ENCODE results near the gene ZNF784. TPM values are rescaled to one million over a fixed set of nuclear protein-coding genes. Genes with fewer than 3 reads are reported as not detected.

The ZNF784 gene
- total and polyA plus RNA-seq, 2 donors (not counting 3 experiments of a cell fraction or from before 2014, with no cell fraction given) = 4.9 TPM

DNA sequence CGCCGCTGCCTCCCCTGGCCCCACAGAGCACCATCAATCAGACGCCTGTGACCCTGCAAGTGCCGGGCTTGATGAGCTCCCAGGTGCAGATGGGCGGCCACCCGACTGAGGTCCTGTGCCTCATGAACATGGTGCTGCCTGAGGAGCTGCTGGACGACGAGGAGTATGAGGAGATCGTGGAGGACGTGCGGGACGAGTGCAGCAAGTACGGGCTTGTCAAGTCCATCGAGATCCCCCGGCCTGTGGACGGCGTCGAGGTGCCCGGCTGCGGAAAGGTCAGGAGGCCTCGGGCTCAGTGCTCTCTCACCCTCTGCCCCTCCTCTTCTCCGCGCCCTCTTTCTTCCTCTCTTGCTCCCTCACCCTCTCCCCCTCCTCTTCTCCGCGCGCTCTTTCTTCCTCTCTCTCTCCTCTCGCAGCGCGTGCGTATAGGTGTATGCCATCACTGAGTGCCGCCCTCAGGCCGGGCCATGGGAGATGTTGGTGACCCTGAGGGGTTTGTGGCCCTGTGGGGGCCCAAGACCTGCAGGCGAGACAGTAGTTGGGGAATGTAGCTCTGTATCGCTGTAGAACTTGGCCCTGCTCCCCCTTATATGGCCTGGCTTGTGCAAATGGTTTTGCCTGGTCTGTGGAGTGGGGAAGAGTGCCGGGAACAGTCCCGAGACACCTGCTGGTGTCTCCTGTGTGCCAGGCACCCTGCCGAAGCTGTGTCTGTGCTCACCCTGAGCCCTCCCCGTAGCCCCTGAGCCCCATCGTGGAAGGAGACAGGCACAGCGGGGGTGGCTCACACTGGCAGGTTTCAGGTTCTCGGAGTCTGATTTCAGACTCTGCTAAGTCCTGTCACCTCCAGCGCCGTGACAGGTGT lies 45.3 kb upstream of the ZNF784 start:
- Histone ChIP-seq H3K36me3 (ENCODE audit: control insufficient read depth in 2 of 2, extremely low read depth in 1 of 2, insufficient read depth in 2 of 2, low read length in 2 of 2) (peaks cover 18 to 50% of the 10 kb centered on the region in 2 experiments), H3K4me2 (ENCODE audit: insufficient read depth, low read length) (no peak overlapping the region), H3K9ac (replicated peaks; ENCODE audit: extremely low read depth, insufficient read depth, low read length) (no peak overlapping the region), H3K9me3 (replicated peaks; ENCODE audit: control insufficient read depth, insufficient read depth, low read length) (no peaks in the 10 kb centered on the region), H3K27ac (ENCODE audit: insufficient read depth, low read depth, low read length) (no peak overlapping the region), H3K4me1 (ENCODE audit: control insufficient read depth, extremely low read depth, insufficient read depth, low read length) (peaks cover 7% of the 10 kb centered on the region), H3K27me3 (ENCODE audit: control insufficient read depth in 2 of 2, insufficient read depth in 2 of 2, low read length in 2 of 2) (no peaks in the 10 kb centered on the region), H2AFZ (ENCODE audit: low read depth, low read length) (no peak overlapping the region), H3K79me2 (ENCODE audit: control insufficient read depth, insufficient read depth, low read length) (peaks cover 78% of the 10 kb centered on the region), H3K4me3 (replicated peaks in 1 of 3; ENCODE audit: insufficient read depth in 1 of 3, low read depth in 1 of 3, low read length in 3 of 3) (no peak overlapping the region), H4K20me1 (replicated peaks; ENCODE audit: control insufficient read depth, extremely low read depth, insufficient read depth, low read length) (peaks cover 5% of the 10 kb centered on the region), H3K9me1 (replicated peaks; ENCODE audit: control insufficient read depth, extremely low read depth, insufficient read depth, low read length) (no peaks in the 10 kb centered on the region)
- ChIA-PET POLR2A (no interaction called here), CTCF (interaction anchor here (0.6 to 3.8 kb wide), 2 partner anchors 37 to 702 kb away, joined by 3 to 52 read pairs; no protein-coding TSS in a partner anchor)
- no TSS peak for BruUV-seq (replicated peaks)
- DNase-seq (ENCODE audit: low read depth, low spot score) (no peak), FAIRE-seq (no peak)
- intact Hi-C loops (cut with micrococcal nuclease) (no loop called here), dilution Hi-C loops (cut with MboI; ENCODE audit: extremely low pct_ligation_motif_present, low sequenced_read_pairs) (no loop called here)
- TF ChIP-seq EZH2 (IDR thresholded peaks at IDR 0.05; ENCODE audit: borderline replicate concordance, low read depth, low read length, severe bottlenecking) (no peak), POLR2AphosphoS5 (IDR thresholded peaks at IDR 0.05; ENCODE audit: insufficient read depth, low read depth, low read length) (no peak)

DNA sequence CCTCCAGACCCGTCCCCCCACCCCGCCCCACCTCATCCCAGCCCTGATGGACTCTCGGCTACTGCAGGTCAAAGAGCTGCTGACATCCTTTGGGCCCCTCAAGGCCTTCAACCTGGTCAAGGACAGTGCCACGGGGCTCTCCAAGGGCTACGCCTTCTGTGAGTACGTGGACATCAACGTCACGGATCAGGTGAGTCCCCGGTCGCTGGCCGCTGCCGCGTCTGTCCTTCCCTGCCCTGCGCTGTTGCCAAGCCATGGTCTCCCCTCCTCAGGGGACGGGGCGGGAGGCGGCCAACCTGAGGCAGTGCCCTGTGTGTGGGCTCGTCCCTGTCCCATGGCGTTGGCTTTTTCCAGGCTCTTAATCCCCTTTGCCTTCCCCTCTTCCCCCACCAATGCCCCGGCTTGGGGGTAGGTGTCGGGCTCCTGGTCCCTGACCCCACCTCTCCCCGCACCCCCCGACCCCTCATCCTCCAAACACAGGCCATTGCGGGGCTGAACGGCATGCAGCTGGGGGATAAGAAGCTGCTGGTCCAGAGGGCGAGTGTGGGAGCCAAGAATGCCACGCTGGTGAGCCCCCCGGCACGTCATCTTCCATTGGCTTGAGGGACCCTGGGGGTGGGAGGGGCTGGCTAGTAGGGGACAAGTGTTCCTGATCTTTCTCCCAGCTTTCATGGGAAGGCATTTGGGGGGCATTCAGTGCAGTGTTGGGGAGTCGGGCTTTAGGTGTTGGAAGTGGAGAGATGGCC lies 44.4 kb upstream of the ZNF784 start:
- H3K36me3 ChIP-seq (ENCODE audit: control insufficient read depth in 2 of 2, extremely low read depth in 1 of 2, insufficient read depth in 2 of 2, low read length in 2 of 2) = peaks cover 17 to 57% of the 10 kb centered on the region in 2 experiments
- intact Hi-C loops (cut with micrococcal nuclease) (no loop called here), dilution Hi-C loops (cut with MboI; ENCODE audit: extremely low pct_ligation_motif_present, low sequenced_read_pairs) (no loop called here)
- no peak overlapping the region for H3K4me3 ChIP-seq (replicated peaks in 1 of 3; ENCODE audit: insufficient read depth in 1 of 3, low read depth in 1 of 3, low read length in 3 of 3)
- DNase-seq (ENCODE audit: low read depth, low spot score) (no peak), FAIRE-seq (no peak)
- H3K79me2 ChIP-seq (ENCODE audit: control insufficient read depth, insufficient read depth, low read length) = peaks cover 87% of the 10 kb centered on the region
- TSS peak; percentile 16 for BruUV-seq (replicated peaks)
- no peaks in the 10 kb centered on the region for H3K9me3 ChIP-seq (replicated peaks; ENCODE audit: control insufficient read depth, insufficient read depth, low read length)
- H3K9ac ChIP-seq (replicated peaks; ENCODE audit: extremely low read depth, insufficient read depth, low read length) = no peak overlapping the region
- POLR2A ChIA-PET = no interaction called here
- peaks cover 4% of the 10 kb centered on the region for H3K4me1 ChIP-seq (ENCODE audit: control insufficient read depth, extremely low read depth, insufficient read depth, low read length)
- TF ChIP-seq EZH2 (IDR thresholded peaks at IDR 0.05; ENCODE audit: borderline replicate concordance, low read depth, low read length, severe bottlenecking) (no peak), POLR2A (IDR thresholded peaks at IDR 0.05; ENCODE audit: low read depth, low read length) (no peak), MAX (IDR thresholded peaks at IDR 0.05; ENCODE audit: insufficient read depth, insufficient read length) (no peak), POLR2AphosphoS5 (IDR thresholded peaks at IDR 0.05; ENCODE audit: insufficient read depth, low read depth, low read length) (no peak), FOS (IDR thresholded peaks at IDR 0.05; ENCODE audit: borderline replicate concordance, insufficient read depth, low read length) (no peak), JUN (IDR thresholded peaks at IDR 0.05; ENCODE audit: borderline replicate concordance, insufficient read depth, insufficient read length, low read depth) (no peak), GATA2 (IDR thresholded peaks at IDR 0.05; ENCODE audit: insufficient read depth, insufficient read length, low read depth, low read length) (no peak), MYC (IDR thresholded peaks at IDR 0.05; ENCODE audit: low read depth, low read length) (no peak)
- TF ChIP-seq, protein P1, sequence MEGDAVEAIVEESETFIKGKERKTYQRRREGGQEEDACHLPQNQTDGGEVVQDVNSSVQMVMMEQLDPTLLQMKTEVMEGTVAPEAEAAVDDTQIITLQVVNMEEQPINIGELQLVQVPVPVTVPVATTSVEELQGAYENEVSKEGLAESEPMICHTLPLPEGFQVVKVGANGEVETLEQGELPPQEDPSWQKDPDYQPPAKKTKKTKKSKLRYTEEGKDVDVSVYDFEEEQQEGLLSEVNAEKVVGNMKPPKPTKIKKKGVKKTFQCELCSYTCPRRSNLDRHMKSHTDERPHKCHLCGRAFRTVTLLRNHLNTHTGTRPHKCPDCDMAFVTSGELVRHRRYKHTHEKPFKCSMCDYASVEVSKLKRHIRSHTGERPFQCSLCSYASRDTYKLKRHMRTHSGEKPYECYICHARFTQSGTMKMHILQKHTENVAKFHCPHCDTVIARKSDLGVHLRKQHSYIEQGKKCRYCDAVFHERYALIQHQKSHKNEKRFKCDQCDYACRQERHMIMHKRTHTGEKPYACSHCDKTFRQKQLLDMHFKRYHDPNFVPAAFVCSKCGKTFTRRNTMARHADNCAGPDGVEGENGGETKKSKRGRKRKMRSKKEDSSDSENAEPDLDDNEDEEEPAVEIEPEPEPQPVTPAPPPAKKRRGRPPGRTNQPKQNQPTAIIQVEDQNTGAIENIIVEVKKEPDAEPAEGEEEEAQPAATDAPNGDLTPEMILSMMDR (IDR thresholded peaks at IDR 0.05; ENCODE audit: extremely low read depth in 1 of 2, insufficient read depth in 1 of 2, low read depth in 1 of 2, low read length in 2 of 2) = no peak
- H2AFZ ChIP-seq (ENCODE audit: low read depth, low read length) = no peak overlapping the region
- H3K27ac ChIP-seq (ENCODE audit: insufficient read depth, low read depth, low read length) = no peak overlapping the region
- CTCF ChIA-PET = interaction anchor here (3.8 kb wide), 1 partner anchor 36 kb away, joined by 52 read pairs; no protein-coding TSS in a partner anchor
- H3K9me1 ChIP-seq (replicated peaks; ENCODE audit: control insufficient read depth, extremely low read depth, insufficient read depth, low read length) = no peaks in the 10 kb centered on the region
- no peaks in the 10 kb centered on the region for H3K27me3 ChIP-seq (ENCODE audit: control insufficient read depth in 2 of 2, insufficient read depth in 2 of 2, low read length in 2 of 2)
- H3K4me2 ChIP-seq (ENCODE audit: insufficient read depth, low read length) = no peak overlapping the region
- H4K20me1 ChIP-seq (replicated peaks; ENCODE audit: control insufficient read depth, extremely low read depth, insufficient read depth, low read length) = peaks cover 5% of the 10 kb centered on the region

All from endothelial cell of umbilical vein (primary cell).